Measurements from ENCODE around the gene IQGAP2. TPM values are rescaled to one million over a fixed set of nuclear protein-coding genes. Genes with fewer than 3 reads are reported as not detected.
A peak's percentile ranks its signal among the peaks of the same experiment; 100 is the strongest.

Gene IQGAP2
- total and polyA plus RNA-seq, 2 donors from 2014 or later: 23.2 to 35.8 TPM

- FAIRE-seq (no peak), DNase-seq (no peak)
- Histone ChIP-seq H3K4me1 (ENCODE audit: control insufficient read depth in 2 of 3, insufficient read depth in 2 of 3, low read depth in 1 of 3, low read length in 3 of 3) (peaks cover 10 to 22% (median 15%) of the 10 kb centered on the region in 3 donors), H3K9me3 (ENCODE audit: control insufficient read depth in 2 of 3, insufficient read depth in 1 of 3, low read length in 3 of 3) (peaks cover 0 to 1% (median 0%) of the 10 kb centered on the region in 3 donors), H3K9ac (ENCODE audit: low read length in 3 of 3) (no peak overlapping the region), H3K36me3 (ENCODE audit: control insufficient read depth in 2 of 3, insufficient read depth in 3 of 3, low read length in 3 of 3) (no peaks in the 10 kb centered on the region), H3K27ac (ENCODE audit: low read depth in 2 of 2, low read length in 2 of 2) (no peak overlapping the region), H3K4me3 (ENCODE audit: low read length in 3 of 3) (no peak overlapping the region), H3K27me3 (ENCODE audit: control insufficient read depth, insufficient read depth, low read length) (no peaks in the 10 kb centered on the region)
- intact Hi-C loops (cut with DNase I): no loop called here
- TF ChIP-seq CTCF (IDR thresholded peaks at IDR 0.05; ENCODE audit: borderline replicate concordance, extremely low read depth, insufficient read depth): no peak
Observed at GRCh38 chr5:76422742-76423141, 19.7 kb downstream of the IQGAP2 start.

- no peak overlapping the region for H3K4me3 ChIP-seq (ENCODE audit: low read length in 3 of 3)
Observed at GRCh38 chr5:76425146-76425545, 22.1 kb downstream of the IQGAP2 start.

DNA sequence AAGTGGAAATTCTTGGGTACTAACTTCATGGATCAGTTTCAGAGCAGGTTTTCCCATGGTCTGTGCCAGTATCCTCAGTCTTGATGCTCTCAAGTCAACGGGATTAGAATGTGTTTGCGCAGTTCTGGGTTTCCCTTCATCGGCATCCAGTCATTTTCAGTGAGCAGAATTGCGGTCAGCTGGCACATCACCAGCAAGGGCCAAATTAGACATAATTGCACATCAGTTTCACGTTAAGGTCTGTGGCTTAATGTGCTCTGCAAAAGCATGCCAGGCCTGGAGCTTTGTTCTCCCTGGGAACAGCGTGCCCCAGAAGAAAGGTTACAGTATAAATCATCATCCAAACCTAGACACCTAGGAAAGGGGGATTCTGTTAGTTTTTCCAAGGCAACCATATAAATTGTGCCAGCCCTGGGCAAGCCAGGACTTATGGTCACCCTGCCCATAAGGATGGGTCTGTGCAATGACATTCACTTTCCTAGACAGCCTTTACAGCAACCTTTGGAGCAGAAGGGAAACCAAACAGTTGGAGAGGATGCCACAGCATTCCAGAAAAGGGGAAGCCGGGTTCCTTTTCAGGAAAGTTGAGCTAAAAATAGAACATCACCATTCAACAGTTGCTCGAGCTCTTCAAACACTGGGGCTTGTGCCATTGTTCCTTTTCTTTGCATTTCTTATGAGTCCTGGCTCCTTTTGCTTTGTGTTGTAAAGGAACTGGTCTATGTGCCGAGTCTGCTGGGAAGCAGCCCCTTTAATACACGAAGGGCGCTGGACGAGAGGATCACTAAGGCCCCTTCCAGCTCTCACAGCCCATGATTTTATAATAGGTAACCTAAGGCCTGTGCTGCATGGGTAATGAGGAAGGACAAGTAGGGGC is 23.1 kb downstream of the IQGAP2 start:
- Histone ChIP-seq H3K4me1 (ENCODE audit: control insufficient read depth in 2 of 3, insufficient read depth in 2 of 3, low read depth in 1 of 3, low read length in 3 of 3) (peaks cover 10 to 18% (median 15%) of the 10 kb centered on the region in 3 donors), H3K27me3 (ENCODE audit: control insufficient read depth, insufficient read depth, low read length) (no peaks in the 10 kb centered on the region), H3K4me3 (ENCODE audit: low read length in 3 of 3) (no peak overlapping the region), H3K27ac (ENCODE audit: low read depth in 2 of 2, low read length in 2 of 2) (no peak overlapping the region), H3K36me3 (ENCODE audit: control insufficient read depth in 2 of 3, insufficient read depth in 3 of 3, low read length in 3 of 3) (no peaks in the 10 kb centered on the region), H3K9ac (ENCODE audit: low read length in 3 of 3) (no peak overlapping the region), H3K9me3 (ENCODE audit: control insufficient read depth in 2 of 3, insufficient read depth in 1 of 3, low read length in 3 of 3) (peaks cover 0 to 1% (median 0%) of the 10 kb centered on the region in 3 donors)
- intact Hi-C loops (cut with DNase I): no loop called here
- FAIRE-seq: no peak
- DNase-seq: peak in 1 of 5 donors; percentile 48
- TF ChIP-seq CTCF (IDR thresholded peaks at IDR 0.05; ENCODE audit: borderline replicate concordance, extremely low read depth, insufficient read depth): no peak

More at GRCh38 chr5:76425146-76425545, 22.1 kb downstream of the IQGAP2 start:
- H3K27me3 ChIP-seq (ENCODE audit: control insufficient read depth, insufficient read depth, low read length): no peaks in the 10 kb centered on the region
- no peaks in the 10 kb centered on the region for H3K36me3 ChIP-seq (ENCODE audit: control insufficient read depth in 2 of 3, insufficient read depth in 3 of 3, low read length in 3 of 3)
- H3K9ac ChIP-seq (ENCODE audit: low read length in 3 of 3): no peak overlapping the region
- H3K9me3 ChIP-seq (ENCODE audit: control insufficient read depth in 2 of 3, insufficient read depth in 1 of 3, low read length in 3 of 3): peaks cover 0 to 1% (median 0%) of the 10 kb centered on the region in 3 donors
- no peak for FAIRE-seq
- peak in 2 of 5 donors; percentile 53 to 83 for DNase-seq
- no peak overlapping the region for H3K27ac ChIP-seq (ENCODE audit: low read depth in 2 of 2, low read length in 2 of 2)
- intact Hi-C loops (cut with DNase I): no loop called here
- no peak for TF ChIP-seq CTCF (IDR thresholded peaks at IDR 0.05; ENCODE audit: borderline replicate concordance, extremely low read depth, insufficient read depth)
- H3K4me1 ChIP-seq (ENCODE audit: control insufficient read depth in 2 of 3, insufficient read depth in 2 of 3, low read depth in 1 of 3, low read length in 3 of 3): peaks cover 10 to 22% (median 15%) of the 10 kb centered on the region in 3 donors

Data from kidney (tissue), 14 donors.